Suprapubic skin (tissue), 4 donors: Measurements from ENCODE around the gene CREB3L4.

Source experiments
- CTCF ChIP-seq, 2 donors: fragments of 200-600 bp in 1 of 2; fragments of 450-650 bp in 1 of 2; sonication (generic) in 1 of 2; IDR thresholded peaks; one replicate each; pipeline ENCODE4 v1.5.1; 2016 to 2019; ENCODE audit warnings: antibody characterized with exemption in 2 of 2, mild to moderate bottlenecking in 1 of 2, moderate library complexity in 1 of 2
- EP300 ChIP-seq: sonication (generic); formaldehyde crosslinking; IDR thresholded peaks from one replicate; pipeline ENCODE4 v1.6.1; 2017; ENCODE audit warnings: antibody characterized with exemption
- POLR2A ChIP-seq, 2 donors: fragments of 450-650 bp; IDR thresholded peaks; one replicate each; pipeline ENCODE4 v1.6.1; 2017; ENCODE audit warnings: antibody characterized with exemption in 2 of 2, mild to moderate bottlenecking in 2 of 2, moderate library complexity in 2 of 2
- POLR2AphosphoS5 ChIP-seq, 3 donors: sonication (generic); formaldehyde crosslinking; IDR thresholded peaks; one replicate each; pipeline ENCODE4 v1.6.1; 2017; ENCODE audit warnings: antibody characterized with exemption in 3 of 3

GRCh38 chr1:153995202-153995601 is 27.5 kb downstream of the CREB3L4 start:
- no peak for TF ChIP-seq POLR2A (IDR thresholded peaks at IDR 0.05)
- TF ChIP-seq CTCF (IDR thresholded peaks at IDR 0.05): no peak
- no peak for TF ChIP-seq EP300
- TF ChIP-seq POLR2AphosphoS5 (IDR thresholded peaks at IDR 0.05): no peak
